Kidney (tissue), 14 donors: ENCODE results near the gene PNKP. TPM values are rescaled to one million over a fixed set of nuclear protein-coding genes. Genes with fewer than 3 reads are reported as not detected.

ENCODE experiments used
- DNase-seq, 5 donors: peaks; one replicate each; pipeline ENCODE4 v3.0.0-alpha.2; 2013 to 2020
- FAIRE-seq: peaks from 2 replicates; lab custom pipeline; 2012; peaks lifted over from hg19 to GRCh38; lab: Jason Lieb, UNC
- H3K27ac ChIP-seq, 2 donors: one replicate each; pipeline ENCODE4 v1.7.0; 2013; ENCODE audit warnings: low read depth in 2 of 2, low read length in 2 of 2, inconsistent platforms in 1 of 2
- H3K27me3 ChIP-seq: one replicate; pipeline ENCODE4 v1.7.1; 2013; ENCODE audit warnings: low read length, inconsistent platforms; ENCODE audit not compliant: control insufficient read depth, insufficient read depth
- H3K36me3 ChIP-seq, 3 donors: one replicate each; pipeline versions ENCODE4 v1.7.0 to v1.7.1; 2013; ENCODE audit warnings: low read length in 3 of 3, control low read depth in 1 of 3, inconsistent platforms in 1 of 3; ENCODE audit not compliant: insufficient read depth in 3 of 3, control insufficient read depth in 2 of 3
- H3K4me1 ChIP-seq, 3 donors: one replicate each; pipeline versions ENCODE4 v1.7.0 to v1.7.1; 2013; ENCODE audit warnings: low read length in 3 of 3, inconsistent platforms in 1 of 3, low read depth in 1 of 3; ENCODE audit not compliant: control insufficient read depth in 2 of 3, insufficient read depth in 2 of 3
- H3K4me3 ChIP-seq, 3 donors: one replicate each; pipeline versions ENCODE4 v1.7.0 to v1.8.1; 2013; ENCODE audit warnings: low read length in 3 of 3, control low read depth in 1 of 3, inconsistent platforms in 1 of 3
- H3K9ac ChIP-seq, 3 donors: one replicate each; pipeline versions ENCODE4 v1.7.0 to v1.7.1; 2013; ENCODE audit warnings: low read length in 3 of 3, control low read depth in 1 of 3, inconsistent platforms in 1 of 3
- H3K9me3 ChIP-seq, 3 donors: one replicate each; pipeline versions ENCODE4 v1.7.0 to v1.7.1; 2013; ENCODE audit warnings: low read length in 3 of 3, control low read depth in 1 of 3, inconsistent platforms in 1 of 3; ENCODE audit not compliant: control insufficient read depth in 2 of 3, insufficient read depth in 1 of 3
- CTCF ChIP-seq: IDR thresholded peaks from 3 replicates; pipeline ENCODE4 v1.5.1; 2012; ENCODE audit warnings: mild to moderate bottlenecking, moderate library complexity, borderline replicate concordance; ENCODE audit not compliant: insufficient read depth; ENCODE audit errors: extremely low read depth
- intact Hi-C: fragments of 100-400 bp; cut with DNase I; formaldehyde crosslinking; loops from one replicate; pipeline ENCODE4 v1.11.1; 2022
- polyA plus RNA-seq: library from polyadenylated mRNA; stranded (reverse); fragments of 350-450 nt; fragmentation: Illumina TruSeq; extraction: RNeasy Lipid Tissue Mini Kit (QIAGEN cat#74804); gene quantifications from one replicate; pipeline ENCODE4 v1.2.3, GENCODE V29; 2014; ENCODE audit warnings: low read depth, low replicate concordance; ENCODE audit not compliant: insufficient read depth
- total RNA-seq: library from RNA; stranded (reverse); fragmentation: NEBNext Ultra II Directional; extraction: Animal tissue kit (Norgen Biotek cat#: 25700); gene quantifications from one replicate; pipeline ENCODE4 v1.2.1, GENCODE V29; 2021
- donor health status: control.
- donor health status: control.
- donor health status: control.
- donor health status: control.
- donor health status: control.
- donor health status: DM: yes; HTN: yes; CAD: no.
- donor health status: Normal renal cell carcinoma (clear cell type).

PNKP gene
- total and polyA plus RNA-seq, 2 donors from 2014 or later = 45.5 to 101 TPM

DNA sequence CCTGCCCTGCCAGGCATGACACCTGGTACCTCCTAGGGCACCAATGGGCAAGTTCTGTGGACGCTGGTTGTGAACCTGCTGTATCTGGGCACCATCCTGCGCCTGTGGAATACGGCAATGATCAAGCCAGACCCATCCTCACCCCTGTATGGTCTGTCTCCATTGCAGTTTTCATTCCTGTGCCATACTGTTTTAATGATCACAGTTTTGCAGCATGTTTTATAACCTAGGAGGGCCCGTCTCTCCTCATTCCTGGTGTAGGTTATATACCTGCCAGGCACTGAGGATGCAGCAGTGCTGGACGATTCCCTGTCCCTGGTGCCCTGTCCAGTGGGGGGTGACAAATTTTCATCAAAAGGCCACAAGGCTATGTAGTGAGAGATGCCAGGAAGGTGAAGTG is 15.7 kb upstream of the PNKP start:
- H3K9me3 ChIP-seq = peaks cover 0 to 5% (median 0%) of the 10 kb centered on the region in 3 donors
- H3K36me3 ChIP-seq = peaks cover 8 to 63% (median 34%) of the 10 kb centered on the region in 3 donors
- no peak overlapping the region for H3K27ac ChIP-seq
- FAIRE-seq = no peak
- intact Hi-C loops = no loop called here
- no peak for TF ChIP-seq CTCF
- H3K4me1 ChIP-seq = peaks cover 0 to 11% (median 6%) of the 10 kb centered on the region in 3 donors
- no peak overlapping the region for H3K4me3 ChIP-seq
- no peak overlapping the region for H3K9ac ChIP-seq
- no peaks in the 10 kb centered on the region for H3K27me3 ChIP-seq
- DNase-seq = no peak

GRCh38 chr19:49882643-49883042 is 15.3 kb upstream of the PNKP start:
- Histone ChIP-seq H3K36me3 (peaks cover 8 to 63% (median 34%) of the 10 kb centered on the region in 3 donors), H3K4me1 (peaks cover 0 to 13% (median 6%) of the 10 kb centered on the region in 3 donors), H3K9ac (no peak overlapping the region), H3K27me3 (no peaks in the 10 kb centered on the region), H3K9me3 (peaks cover 0 to 5% (median 0%) of the 10 kb centered on the region in 3 donors), H3K27ac (no peak overlapping the region), H3K4me3 (no peak overlapping the region)
- FAIRE-seq (no peak), DNase-seq (peak in 2 of 5 donors; percentile 32 to 76)
- no peak for TF ChIP-seq CTCF
- intact Hi-C loops = no loop called here

DNA sequence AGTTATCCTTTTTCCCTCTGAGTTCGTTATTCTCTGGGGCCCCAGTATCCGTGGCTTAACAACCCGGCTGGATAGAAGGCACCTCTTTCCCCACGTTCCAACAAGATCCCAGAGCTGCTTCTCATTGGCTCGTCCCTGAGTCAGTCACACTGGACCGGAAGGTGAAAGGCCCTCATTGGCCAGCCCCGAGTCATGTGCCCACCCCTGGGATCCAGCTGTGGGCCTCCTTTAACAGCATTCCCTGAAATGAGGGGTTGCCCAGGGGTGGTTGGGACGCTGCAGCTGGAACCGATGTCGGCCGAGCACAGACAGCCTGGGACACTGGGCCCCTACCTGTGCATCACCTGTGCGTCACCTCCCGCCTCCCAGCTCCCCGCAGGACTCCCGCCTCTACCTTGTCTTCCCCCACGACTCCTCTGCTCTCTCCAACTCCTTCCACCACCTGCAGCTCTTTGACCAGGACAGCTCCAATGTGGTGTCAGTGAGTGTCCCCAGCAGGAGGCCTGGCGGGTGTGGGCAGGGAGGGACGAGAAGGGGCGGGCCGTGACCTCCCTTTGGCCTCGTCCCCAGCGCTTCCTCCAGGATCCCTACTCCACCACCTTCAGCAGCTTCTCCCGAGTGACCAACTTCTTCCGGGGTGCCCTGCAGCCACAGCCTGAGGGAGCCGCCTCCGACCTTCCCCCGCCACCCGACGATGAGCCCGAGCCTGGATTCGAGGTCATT is 14.5 kb upstream of the PNKP start:
- intact Hi-C loops = no loop called here
- DNase-seq = peak in 2 of 5 donors; percentile 45 to 70
- TF ChIP-seq CTCF = no peak
- H3K36me3 ChIP-seq = peaks cover 8 to 63% (median 34%) of the 10 kb centered on the region in 3 donors
- peaks cover 0 to 5% (median 0%) of the 10 kb centered on the region in 3 donors for H3K9me3 ChIP-seq
- H3K4me1 ChIP-seq = peaks cover 0 to 11% (median 6%) of the 10 kb centered on the region in 3 donors
- no peak overlapping the region for H3K9ac ChIP-seq
- FAIRE-seq = no peak
- H3K4me3 ChIP-seq = no peak overlapping the region
- H3K27me3 ChIP-seq = no peaks in the 10 kb centered on the region
- no peak overlapping the region for H3K27ac ChIP-seq
